Ovary (tissue), 9 donors: ENCODE results near the gene TXNDC2. TPM values are rescaled to one million over a fixed set of nuclear protein-coding genes. Genes with fewer than 3 reads are reported as not detected.

Experiments used
- DNase-seq, 5 donors: peaks; one replicate each; pipeline ENCODE4 v3.0.0-alpha.2; 2019 to 2020
- H3K27ac ChIP-seq, 2 donors: fragments of 200-600 bp; one replicate each; pipeline versions ENCODE4 v1.5.1 to v1.8.0; 2019 to 2022
- H3K27me3 ChIP-seq: fragments of 200-600 bp; one replicate; pipeline ENCODE4 v1.8.0; 2022
- H3K36me3 ChIP-seq: fragments of 200-600 bp; sonication (generic); one replicate; pipeline ENCODE4 v1.5.1; 2019
- H3K4me1 ChIP-seq: one replicate; pipeline ENCODE4 v1.8.1; 2013; ENCODE audit warnings: mild to moderate bottlenecking, moderate library complexity; ENCODE audit not compliant: insufficient read depth
- H3K4me3 ChIP-seq: fragments of 200-600 bp; sonication (generic); one replicate; pipeline ENCODE4 v1.5.1; 2017
- H3K9me3 ChIP-seq, 2 donors: fragments of 200-600 bp in 1 of 2; sonication (generic) in 1 of 2; one replicate each; pipeline versions ENCODE4 v1.5.1 to v1.8.1; 2013 to 2019; ENCODE audit warnings: mild to moderate bottlenecking in 1 of 2, moderate library complexity in 1 of 2
- CTCF ChIP-seq, 3 donors: fragments of 450-650 bp in 2 of 3; fragments of 200-600 bp in 1 of 3; IDR thresholded peaks; one replicate each; pipeline versions ENCODE4 v1.5.1 to v1.8.0; 2016 to 2022; ENCODE audit warnings: antibody characterized with exemption in 3 of 3, mild to moderate bottlenecking in 1 of 3
- EP300 ChIP-seq: sonication (generic); formaldehyde crosslinking; IDR thresholded peaks from one replicate; pipeline ENCODE4 v1.6.1; 2017; ENCODE audit warnings: antibody characterized with exemption
- POLR2A ChIP-seq: fragments of 450-650 bp; IDR thresholded peaks from one replicate; pipeline ENCODE4 v1.6.1; 2017; ENCODE audit warnings: antibody characterized with exemption, mild to moderate bottlenecking, moderate library complexity
- WGBS, 3 donors: extraction: QIAGEN DNeasy Blood & Tissue Kit in 1 of 3; methylation state at CpG; one replicate each; pipeline versions ENCODE4 v1.1.5 to v1.1.7; 2013 to 2017; 5-methylcytosine and 5-hydroxymethylcytosine counted together
- intact Hi-C, 4 donors: fragments of 100-400 bp; cut with DNase I; formaldehyde crosslinking; loops; one replicate each; pipeline versions ENCODE4 v1.11.0 to v1.15.1; 2022 to 2023
- polyA plus RNA-seq, 2 donors: library from polyadenylated mRNA; stranded (reverse); fragments of 200-250 nt in 1 of 2; fragments of 350-450 nt in 1 of 2; fragmentation: Illumina TruSeq in 1 of 2; extraction: RNeasy Lipid Tissue Mini Kit (QIAGEN cat#74804) in 1 of 2; gene quantifications; one replicate each; pipeline ENCODE4 v1.2.3, GENCODE V29; 2013 to 2014
- total RNA-seq, 7 donors: library from RNA; depleted of rRNA in 2 of 7; stranded (reverse); fragments of >200 nt in 2 of 7; fragmentation: NEBNext Ultra II Directional in 3 of 7; extraction: Animal tissue kit (Norgen Biotek cat#: 25700) in 3 of 7; gene quantifications; one replicate each; pipeline versions ENCODE4 v1.1.0 to v1.2.4, GENCODE V29; 2016 to 2023
- donor health status: DM: no; HTN: no; CAD: no; lungs with moderate emphysema.
- donor health status: DM: no; HTN: no; CAD: no.
- donor health status: Bipolar disorder and iron deficiency.
- donor health status: DM: yes; HTN: yes; CAD: no.
- donor health status: DM: no; HTN: no; CAD: no.
- donor health status: DM: yes; HTN: yes; CAD: no.

Gene TXNDC2
- total and polyA plus RNA-seq, 9 donors: 0.10 to 0.91 (median 0.36) TPM; not detected in 1

- no peak overlapping the region for H3K27ac ChIP-seq
- no peak for DNase-seq
- H3K9me3 ChIP-seq: no peaks in the 10 kb centered on the region
- intact Hi-C loops: no loop called here
- H3K4me3 ChIP-seq: no peak overlapping the region
- no peaks in the 10 kb centered on the region for H3K36me3 ChIP-seq
- no peaks in the 10 kb centered on the region for H3K27me3 ChIP-seq
- 91 to 92% (median 91%) methylated on average over 4 of the region's 4 CpGs for WGBS, 3 donors
- TF ChIP-seq EP300 (no peak), CTCF (IDR thresholded peaks at IDR 0.05) (no peak), POLR2A (no peak)
- H3K4me1 ChIP-seq: peaks cover 17% of the 10 kb centered on the region
Observed at GRCh38 chr18:9867071-9867594, 18.6 kb upstream of the TXNDC2 start.

- TF ChIP-seq CTCF (IDR thresholded peaks at IDR 0.05) (no peak), POLR2A (no peak), EP300 (no peak)
- H3K27me3 ChIP-seq: no peaks in the 10 kb centered on the region
- peaks cover 17% of the 10 kb centered on the region for H3K4me1 ChIP-seq
- H3K4me3 ChIP-seq: no peak overlapping the region
- intact Hi-C loops: no loop called here
- H3K36me3 ChIP-seq: no peaks in the 10 kb centered on the region
- no peaks in the 10 kb centered on the region for H3K9me3 ChIP-seq
- DNase-seq: no peak
- H3K27ac ChIP-seq: peak overlapping the region in 1 of 2 donors; percentile 56
- 31 to 35% (median 34%) methylated on average over 6 of the region's 6 CpGs for WGBS, 3 donors
Observed at GRCh38 chr18:9868857-9869714, 16.7 kb upstream of the TXNDC2 start.

DNA sequence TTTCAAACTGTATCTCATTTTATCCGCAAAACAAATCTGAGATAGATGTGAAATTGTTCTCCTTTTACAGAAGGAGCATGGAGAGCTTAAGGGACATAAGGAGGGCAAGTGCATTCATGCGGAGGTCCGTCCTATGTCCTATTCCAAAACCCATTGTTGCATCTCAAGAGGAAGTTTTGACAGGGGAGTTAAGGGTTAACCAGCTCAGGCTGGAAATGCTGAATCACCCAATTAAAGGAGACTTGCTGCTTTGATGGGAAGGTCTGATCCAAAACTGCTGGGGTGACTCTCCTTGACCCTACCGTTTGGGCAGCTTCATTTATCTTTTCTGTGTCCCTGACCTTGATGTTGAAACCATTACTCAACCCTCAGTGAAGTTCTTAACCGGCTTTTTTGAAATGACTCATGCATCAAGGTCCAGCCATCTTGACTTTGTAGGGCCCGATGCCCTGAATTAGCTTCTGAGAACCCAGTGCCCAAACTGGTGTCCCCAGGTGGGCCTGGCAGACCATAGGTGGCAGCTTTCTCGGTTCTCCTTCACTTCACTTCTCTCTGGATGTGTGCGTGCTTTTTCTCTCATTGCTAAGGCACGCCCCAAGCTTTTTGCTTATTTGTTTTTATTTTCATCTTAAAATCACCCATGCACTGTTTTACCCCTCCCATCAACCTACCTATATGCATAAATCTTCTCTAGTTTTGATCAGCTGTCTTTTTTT lies 15.9 kb upstream of the TXNDC2 start:
- intact Hi-C loops: no loop called here
- 47 to 51% (median 50%) methylated on average over 9 of the region's 9 CpGs for WGBS, 3 donors

GRCh38 chr18:9870431-9871008 lies 15.3 kb upstream of the TXNDC2 start:
- WGBS, 3 donors: 66 to 75% (median 68%) methylated on average over 4 of the region's 4 CpGs
- no peaks in the 10 kb centered on the region for H3K27me3 ChIP-seq
- no peaks in the 10 kb centered on the region for H3K9me3 ChIP-seq
- no peak overlapping the region for H3K4me3 ChIP-seq
- TF ChIP-seq POLR2A (no peak), EP300 (no peak), CTCF (IDR thresholded peaks at IDR 0.05) (no peak)
- H3K4me1 ChIP-seq: peaks cover 17% of the 10 kb centered on the region
- H3K27ac ChIP-seq: peak overlapping the region in 1 of 2 donors; percentile 56
- intact Hi-C loops: no loop called here
- no peaks in the 10 kb centered on the region for H3K36me3 ChIP-seq
- DNase-seq: no peak

More for the DNA sequence above, 15.9 kb upstream of the TXNDC2 start:
- Histone ChIP-seq H3K4me3 (no peak overlapping the region), H3K4me1 (peaks cover 17% of the 10 kb centered on the region), H3K27me3 (no peaks in the 10 kb centered on the region), H3K27ac (peak overlapping the region in 1 of 2 donors; percentile 56), H3K36me3 (no peaks in the 10 kb centered on the region), H3K9me3 (no peaks in the 10 kb centered on the region)
- TF ChIP-seq EP300: peak; percentile 33
- no peak for TF ChIP-seq POLR2A
- peak; percentile 49 to 76 (median 60) for DNase-seq
